HG03565 (cell line): ENCODE data around the gene RABGAP1.

Experiments used
- ATAC-seq: cut with Tn5 transposase; IDR thresholded peaks from one replicate; pipeline ENCODE4 v1.9.1; 2021; ENCODE audit warnings: mild to moderate bottlenecking, moderate library complexity; ENCODE audit not compliant: unreplicated experiment

Gene RABGAP1

GRCh38 chr9:123074628-123075027, 133.8 kb downstream of the RABGAP1 start:
- no peak for ATAC-seq

GRCh38 chr9:123080444-123080843, 139.6 kb downstream of the RABGAP1 start:
- no peak for ATAC-seq

DNA sequence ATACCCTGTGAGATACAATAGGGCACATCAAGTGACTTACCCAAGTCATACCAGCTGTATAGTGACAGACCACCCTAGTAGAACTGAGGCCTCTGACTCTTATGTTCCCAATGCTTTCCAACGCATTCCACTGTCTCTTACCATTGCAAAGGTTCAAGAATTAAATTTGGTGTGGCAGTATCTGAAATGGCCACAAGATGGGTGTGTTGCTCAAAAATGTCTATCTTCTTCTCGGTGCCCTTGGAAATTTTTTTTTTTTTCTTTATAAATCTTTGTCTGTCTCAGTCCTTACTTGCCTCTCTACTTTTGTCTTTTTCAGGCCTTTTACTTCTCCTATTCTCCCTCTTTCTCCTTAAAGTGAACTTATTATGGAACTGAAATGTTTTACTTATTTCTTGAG, 141.0 kb downstream of the RABGAP1 start:
- ATAC-seq: no peak

GRCh38 chr9:123083680-123084079, 142.9 kb downstream of the RABGAP1 start:
- ATAC-seq: no peak

DNA sequence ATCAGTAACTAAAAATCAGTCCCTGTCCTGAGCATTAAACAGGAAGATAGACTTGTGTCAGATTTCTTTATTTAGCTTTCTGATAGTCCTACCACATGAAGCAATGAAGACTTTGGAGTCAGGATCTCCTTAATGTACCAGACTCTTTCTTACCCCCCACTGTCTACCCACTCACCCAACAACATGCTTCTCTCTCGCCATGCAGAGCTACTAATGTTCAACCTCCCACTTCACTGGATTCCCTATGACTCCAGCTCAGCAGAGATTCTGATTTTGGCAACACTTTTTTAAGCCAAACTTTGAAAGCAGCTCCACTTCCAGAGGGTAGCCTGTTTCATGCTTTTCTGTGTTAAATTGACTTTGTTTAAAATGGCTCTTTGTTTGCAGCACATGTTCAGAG, 143.4 kb downstream of the RABGAP1 start:
- no peak for ATAC-seq

GRCh38 chr9:123085916-123086315, 145.1 kb downstream of the RABGAP1 start:
- ATAC-seq: no peak

- no peak for ATAC-seq
Observed at GRCh38 chr9:123087359-123087888, 146.6 kb downstream of the RABGAP1 start.

GRCh38 chr9:123089040-123089439, 148.2 kb downstream of the RABGAP1 start:
- ATAC-seq: no peak

DNA sequence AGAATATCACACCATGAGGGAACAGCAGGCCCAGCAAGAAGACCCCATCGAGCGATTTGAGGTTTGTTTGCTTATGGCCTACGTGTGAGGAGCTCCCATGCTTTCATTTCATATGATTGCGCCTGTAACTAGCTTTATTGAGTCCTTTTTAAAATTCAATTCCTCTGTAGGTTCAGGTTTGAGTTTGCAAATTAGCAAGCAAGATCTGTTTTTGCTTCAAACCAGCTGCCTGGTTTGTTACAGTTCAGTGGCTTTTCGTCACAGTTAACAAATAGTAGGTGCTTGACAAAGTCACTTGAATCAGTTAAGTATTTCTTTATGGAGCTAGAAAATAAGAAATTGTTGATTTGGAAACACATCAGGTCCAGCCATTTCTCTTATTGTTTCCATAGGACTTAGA, 149.0 kb downstream of the RABGAP1 start:
- no peak for ATAC-seq

DNA sequence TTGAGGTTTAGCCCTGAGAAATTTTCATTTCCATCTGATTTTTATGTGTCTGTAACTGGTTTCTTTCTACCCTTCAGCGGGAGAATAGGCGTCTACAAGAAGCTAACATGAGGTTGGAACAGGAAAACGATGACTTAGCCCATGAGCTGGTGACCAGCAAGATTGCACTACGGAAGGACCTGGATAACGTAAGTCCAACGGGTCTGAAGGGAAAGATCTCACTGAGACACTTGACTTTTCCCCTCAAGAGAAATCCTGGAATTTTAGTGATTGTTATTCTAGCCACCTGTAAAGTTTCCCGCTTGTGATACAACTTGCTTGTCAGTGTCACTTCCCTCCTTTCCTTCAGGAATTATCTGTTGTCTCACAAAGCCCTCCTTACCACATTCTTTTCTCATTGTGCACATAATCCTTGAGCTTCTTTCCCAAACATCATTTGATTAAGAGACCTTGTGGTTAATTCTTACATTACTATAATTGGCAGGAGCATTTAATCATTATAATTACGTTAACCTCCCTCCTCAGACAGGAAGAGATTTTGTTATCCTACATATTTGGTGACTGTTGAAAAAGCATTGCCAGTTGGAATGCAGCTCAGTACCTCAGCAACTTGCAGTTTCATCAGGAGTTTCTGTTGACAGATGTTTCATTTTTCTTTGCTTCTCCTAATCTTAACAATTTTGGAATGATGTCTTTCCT, 149.5 kb downstream of the RABGAP1 start:
- no peak for ATAC-seq

- ATAC-seq: no peak
Observed at GRCh38 chr9:123090956-123091355, 150.1 kb downstream of the RABGAP1 start.

DNA sequence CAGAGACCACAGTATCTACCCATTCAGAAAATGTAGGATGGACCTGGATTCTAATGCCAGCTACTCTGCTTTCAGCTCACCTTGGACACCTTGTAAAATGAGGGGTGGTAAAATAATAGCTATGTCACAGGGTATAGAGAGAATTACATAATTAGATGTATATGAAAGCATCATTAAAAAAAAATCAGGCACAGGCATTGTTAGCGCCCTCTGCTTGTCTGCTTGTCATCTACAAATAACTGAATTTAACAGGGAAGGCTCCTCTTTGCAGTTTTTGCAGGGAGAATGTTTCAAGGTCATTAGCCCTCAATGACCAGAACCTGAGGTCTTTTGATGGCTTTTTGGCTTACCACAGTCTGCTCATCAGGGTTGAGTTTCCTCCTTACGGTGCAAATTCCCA, 150.6 kb downstream of the RABGAP1 start:
- no peak for ATAC-seq

DNA sequence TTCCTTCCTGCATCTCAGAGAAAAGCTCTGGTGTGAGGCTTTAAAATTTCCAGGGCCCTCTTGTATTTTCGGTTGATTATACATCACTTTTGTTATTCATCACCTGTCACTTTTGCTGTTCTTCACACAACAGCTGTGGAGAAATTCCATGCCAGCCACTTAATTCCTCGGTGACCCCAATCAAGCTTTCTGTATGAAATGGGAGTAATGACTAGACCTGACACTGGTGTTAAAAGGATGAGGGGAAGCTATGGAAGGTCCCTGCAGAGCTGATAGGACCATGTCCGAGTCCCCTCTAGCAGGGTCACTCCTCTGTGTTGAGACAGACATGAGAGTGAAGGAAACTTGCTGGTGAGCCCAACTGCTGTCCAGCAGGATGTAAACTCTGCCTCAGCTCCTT, 152.3 kb downstream of the RABGAP1 start:
- no peak for ATAC-seq

DNA sequence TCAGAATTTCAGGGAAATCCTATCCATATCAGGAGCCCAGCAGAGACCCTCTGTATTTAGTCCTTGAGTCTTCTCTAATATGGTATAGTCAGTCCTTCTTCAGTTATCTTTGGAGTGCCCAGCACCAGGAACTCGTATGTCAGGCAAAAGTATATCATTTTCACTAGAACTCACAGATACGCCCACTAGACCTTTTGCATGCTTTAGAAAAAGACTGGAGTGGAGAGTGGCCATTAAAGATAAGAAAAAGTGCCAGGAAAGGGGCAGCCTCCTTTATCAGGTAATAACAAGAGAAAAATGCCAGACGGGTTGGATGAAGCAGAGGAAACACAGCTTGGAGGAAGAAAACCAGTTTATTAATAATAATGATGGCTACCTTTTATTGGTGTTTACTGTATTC, 156.2 kb downstream of the RABGAP1 start:
- ATAC-seq: no peak

GRCh38 chr9:123097430-123098095, 156.7 kb downstream of the RABGAP1 start:
- ATAC-seq: no peak

GRCh38 chr9:123098096-123098459, 157.3 kb downstream of the RABGAP1 start:
- no peak for ATAC-seq

DNA sequence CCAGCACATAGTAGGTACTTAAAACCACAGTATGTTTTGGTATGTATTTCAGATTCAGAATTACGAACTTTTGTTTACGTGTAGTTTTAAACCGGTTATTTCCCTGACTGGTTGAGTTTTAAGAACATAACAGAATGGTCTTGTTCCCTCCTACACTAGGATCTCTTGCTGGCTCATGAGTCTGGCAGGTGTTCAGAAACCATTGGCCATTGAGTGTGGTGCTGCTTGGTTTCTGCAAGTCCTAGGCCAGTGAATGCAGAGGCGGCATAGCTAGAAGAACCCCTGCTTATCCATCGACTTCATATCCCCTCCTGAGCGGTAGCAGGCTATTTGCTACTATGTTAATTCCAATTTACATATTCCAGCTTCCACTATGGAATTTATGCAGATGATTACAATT, 158.2 kb downstream of the RABGAP1 start:
- no peak for ATAC-seq

GRCh38 chr9:123099548-123099947, 158.7 kb downstream of the RABGAP1 start:
- no peak for ATAC-seq

GRCh38 chr9:123102375-123103113, 161.7 kb downstream of the RABGAP1 start:
- ATAC-seq: no peak

DNA sequence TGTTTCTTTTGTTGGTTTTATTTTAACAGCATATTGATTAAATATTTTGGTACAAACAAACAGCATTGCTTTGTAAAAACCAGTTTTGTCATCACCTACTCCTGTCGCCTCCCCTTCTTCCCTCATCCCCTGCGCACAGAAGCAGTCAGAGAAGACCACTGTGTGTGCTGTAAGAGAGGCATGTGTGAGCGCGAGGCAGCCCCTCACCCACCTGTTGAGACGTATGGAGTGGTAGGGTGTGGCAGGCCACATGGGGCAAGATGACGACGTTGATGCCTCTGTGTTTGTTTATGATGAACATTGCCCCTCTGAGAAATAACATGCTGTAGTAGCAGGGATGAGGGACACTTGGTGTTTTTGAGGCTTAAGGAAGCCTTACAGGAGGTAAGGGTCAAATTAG, 164.0 kb downstream of the RABGAP1 start:
- no peak for ATAC-seq

GRCh38 chr9:123105490-123105889, 164.7 kb downstream of the RABGAP1 start:
- no peak for ATAC-seq
